Endothelial cell of umbilical vein (primary cell): Measurements from ENCODE around the gene SCTR.

ENCODE experiments used
- EZH2 ChIP-seq: IDR thresholded peaks from 2 replicates; pipeline ENCODE4 v1.6.1; 2012; ENCODE audit warnings: borderline replicate concordance, low read depth, mild to moderate bottlenecking, moderate library complexity, low read length, inconsistent platforms; ENCODE audit not compliant: severe bottlenecking
- FOS ChIP-seq: IDR thresholded peaks from 2 replicates; pipeline ENCODE4 v1.6.1; 2011; ENCODE audit warnings: mild to moderate bottlenecking, low read length, moderate library complexity, borderline replicate concordance; ENCODE audit not compliant: insufficient read depth
- GATA2 ChIP-seq: IDR thresholded peaks from 2 replicates; pipeline ENCODE4 v1.7.0; 2011; ENCODE audit warnings: low read depth, mild to moderate bottlenecking, moderate library complexity, mixed read lengths, low read length; ENCODE audit not compliant: insufficient read length, insufficient read depth
- JUN ChIP-seq: IDR thresholded peaks from 2 replicates; pipeline ENCODE4 v1.6.1; 2011; ENCODE audit warnings: borderline replicate concordance, low read depth; ENCODE audit not compliant: insufficient read length, insufficient read depth
- MYC ChIP-seq: IDR thresholded peaks from one replicate; pipeline ENCODE4 v1.6.1; 2011; ENCODE audit warnings: mild to moderate bottlenecking, low read depth, low read length
- POLR2A ChIP-seq: IDR thresholded peaks from 2 replicates; pipeline ENCODE4 v1.6.1; 2012; ENCODE audit warnings: low read depth, mild to moderate bottlenecking, control low read depth, low read length
- POLR2AphosphoS5 ChIP-seq: IDR thresholded peaks from 2 replicates; pipeline ENCODE4 v1.6.1; 2012; ENCODE audit warnings: low read depth, mild to moderate bottlenecking, control low read depth, low read length, moderate library complexity; ENCODE audit not compliant: insufficient read depth
- TF ChIP-seq, protein P1 (sequence below), 2 donors: IDR thresholded peaks; 1 replicate in 1 of 2; 2 replicates in 1 of 2; pipeline ENCODE4 v1.5.1; 2011; ENCODE audit warnings: low read length in 2 of 2, mild to moderate bottlenecking in 2 of 2, moderate library complexity in 2 of 2, control low read depth in 1 of 2, inconsistent platforms in 1 of 2, low read depth in 1 of 2; ENCODE audit not compliant: insufficient read depth in 1 of 2; ENCODE audit errors: extremely low read depth in 1 of 2
- TF ChIP-seq, protein P2 (sequence below): IDR thresholded peaks from 2 replicates; pipeline ENCODE4 v1.6.1; 2011; ENCODE audit not compliant: insufficient read depth, insufficient read length

DNA sequence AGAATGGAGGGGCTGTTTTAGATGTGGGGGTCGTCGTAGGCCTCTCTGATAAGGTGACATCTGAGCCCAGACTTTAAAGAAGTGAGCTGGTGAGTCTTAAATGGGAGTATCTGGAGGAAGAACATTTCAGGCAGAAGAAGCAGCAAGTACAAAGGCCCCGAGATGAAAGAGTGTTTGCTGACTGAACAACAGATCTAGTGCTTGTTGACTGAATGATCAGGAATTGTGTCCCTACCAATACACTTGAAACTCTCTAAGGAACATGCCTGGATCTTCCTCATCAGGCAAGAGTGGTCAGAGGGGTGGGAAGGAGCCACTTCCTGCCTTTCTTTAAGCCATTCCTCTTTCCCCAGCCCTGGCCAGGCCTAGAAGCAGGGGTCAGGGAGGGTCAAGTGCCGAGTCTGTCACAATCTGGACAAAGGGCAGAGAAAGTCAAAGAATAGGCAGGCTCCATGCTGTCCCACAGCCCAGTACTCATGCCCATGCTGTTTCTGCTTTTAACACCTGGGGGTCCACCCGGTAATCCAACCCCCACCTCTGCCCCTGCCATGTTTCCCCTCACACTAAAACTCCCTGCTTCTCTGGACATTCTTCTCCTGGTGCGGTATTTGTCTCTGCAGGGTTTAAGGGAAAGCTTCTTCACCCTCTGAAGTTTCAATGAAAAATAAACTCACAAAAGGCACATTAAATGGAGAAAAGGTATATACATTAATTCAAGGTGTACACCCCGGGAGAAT, 95.6 kb downstream of the SCTR start:
- TF ChIP-seq, protein P1, sequence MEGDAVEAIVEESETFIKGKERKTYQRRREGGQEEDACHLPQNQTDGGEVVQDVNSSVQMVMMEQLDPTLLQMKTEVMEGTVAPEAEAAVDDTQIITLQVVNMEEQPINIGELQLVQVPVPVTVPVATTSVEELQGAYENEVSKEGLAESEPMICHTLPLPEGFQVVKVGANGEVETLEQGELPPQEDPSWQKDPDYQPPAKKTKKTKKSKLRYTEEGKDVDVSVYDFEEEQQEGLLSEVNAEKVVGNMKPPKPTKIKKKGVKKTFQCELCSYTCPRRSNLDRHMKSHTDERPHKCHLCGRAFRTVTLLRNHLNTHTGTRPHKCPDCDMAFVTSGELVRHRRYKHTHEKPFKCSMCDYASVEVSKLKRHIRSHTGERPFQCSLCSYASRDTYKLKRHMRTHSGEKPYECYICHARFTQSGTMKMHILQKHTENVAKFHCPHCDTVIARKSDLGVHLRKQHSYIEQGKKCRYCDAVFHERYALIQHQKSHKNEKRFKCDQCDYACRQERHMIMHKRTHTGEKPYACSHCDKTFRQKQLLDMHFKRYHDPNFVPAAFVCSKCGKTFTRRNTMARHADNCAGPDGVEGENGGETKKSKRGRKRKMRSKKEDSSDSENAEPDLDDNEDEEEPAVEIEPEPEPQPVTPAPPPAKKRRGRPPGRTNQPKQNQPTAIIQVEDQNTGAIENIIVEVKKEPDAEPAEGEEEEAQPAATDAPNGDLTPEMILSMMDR (IDR thresholded peaks at IDR 0.05; ENCODE audit: extremely low read depth in 1 of 2, insufficient read depth in 1 of 2, low read depth in 1 of 2, low read length in 2 of 2): no peak
- TF ChIP-seq POLR2A: no peak
- TF ChIP-seq POLR2AphosphoS5: no peak
- TF ChIP-seq EZH2: no peak
- TF ChIP-seq JUN: no peak
- TF ChIP-seq MYC: no peak
- no peak for TF ChIP-seq GATA2
- TF ChIP-seq, protein P2, sequence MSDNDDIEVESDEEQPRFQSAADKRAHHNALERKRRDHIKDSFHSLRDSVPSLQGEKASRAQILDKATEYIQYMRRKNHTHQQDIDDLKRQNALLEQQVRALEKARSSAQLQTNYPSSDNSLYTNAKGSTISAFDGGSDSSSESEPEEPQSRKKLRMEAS: no peak
- TF ChIP-seq FOS: no peak
